ENCODE measurements around the gene RUNX2.

RUNX2 gene

DNA sequence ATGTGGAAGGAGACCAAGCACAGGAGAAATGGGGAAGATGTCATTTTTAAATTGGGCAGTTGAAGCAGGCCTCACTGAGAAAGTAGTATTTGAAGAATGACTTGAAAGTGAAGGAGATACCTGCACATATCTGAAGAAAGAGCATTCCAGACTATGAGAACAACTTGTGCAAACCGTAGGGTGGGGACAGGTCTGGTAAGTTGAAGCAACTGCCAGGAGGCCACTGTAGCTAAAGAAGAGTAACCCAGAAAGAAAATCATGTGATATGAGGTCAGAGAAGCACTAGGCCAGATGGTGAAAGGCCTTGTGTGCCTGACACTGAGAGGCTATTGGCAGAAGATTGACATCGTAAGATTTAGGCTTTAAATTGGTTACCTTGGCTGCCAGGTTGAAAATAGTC is 54.3 kb downstream of the RUNX2 start:
- H3K36me3 ChIP-seq (ENCODE audit: low read depth): no peaks in the 10 kb centered on the region
- ATAC-seq (ENCODE audit: low read depth): no peak

DNA sequence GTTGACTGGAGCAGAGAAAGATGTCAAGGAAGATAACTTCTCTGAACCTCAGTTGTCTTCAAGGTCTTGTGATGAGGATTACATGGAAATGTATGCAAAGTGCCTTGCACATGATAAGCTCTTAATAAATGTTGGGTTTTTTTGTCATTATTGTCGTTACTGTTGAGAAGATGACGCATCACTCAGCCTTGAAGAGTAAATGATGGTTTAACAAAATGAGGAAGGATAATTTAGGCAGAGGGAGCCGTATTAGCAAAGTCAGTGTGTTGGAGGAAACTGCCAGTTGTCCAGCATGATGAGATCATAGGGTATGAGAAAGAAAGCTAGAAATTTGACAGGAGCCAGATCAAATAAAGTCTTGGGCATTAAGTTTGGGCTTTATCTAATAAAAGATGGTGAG is 58.4 kb downstream of the RUNX2 start:
- Histone ChIP-seq H3K27ac (ENCODE audit: poor library complexity, severe bottlenecking) (no peak overlapping the region), H3K36me3 (ENCODE audit: low read depth) (no peaks in the 10 kb centered on the region; the same call in 1 of the 2 replicates), H3K4me1 (ENCODE audit: insufficient read depth, poor library complexity, severe bottlenecking) (no peaks in the 10 kb centered on the region), H3K4me3 (ENCODE audit: severe bottlenecking) (no peak overlapping the region), H3K27me3 (ENCODE audit: insufficient read depth, poor library complexity, severe bottlenecking) (no peaks in the 10 kb centered on the region), H3K9me3 (ENCODE audit: severe bottlenecking) (no peaks in the 10 kb centered on the region)
- no peak for ATAC-seq (ENCODE audit: low read depth)
- DNase-seq (ENCODE audit: low spot score): no peak
- TF ChIP-seq, protein P1, sequence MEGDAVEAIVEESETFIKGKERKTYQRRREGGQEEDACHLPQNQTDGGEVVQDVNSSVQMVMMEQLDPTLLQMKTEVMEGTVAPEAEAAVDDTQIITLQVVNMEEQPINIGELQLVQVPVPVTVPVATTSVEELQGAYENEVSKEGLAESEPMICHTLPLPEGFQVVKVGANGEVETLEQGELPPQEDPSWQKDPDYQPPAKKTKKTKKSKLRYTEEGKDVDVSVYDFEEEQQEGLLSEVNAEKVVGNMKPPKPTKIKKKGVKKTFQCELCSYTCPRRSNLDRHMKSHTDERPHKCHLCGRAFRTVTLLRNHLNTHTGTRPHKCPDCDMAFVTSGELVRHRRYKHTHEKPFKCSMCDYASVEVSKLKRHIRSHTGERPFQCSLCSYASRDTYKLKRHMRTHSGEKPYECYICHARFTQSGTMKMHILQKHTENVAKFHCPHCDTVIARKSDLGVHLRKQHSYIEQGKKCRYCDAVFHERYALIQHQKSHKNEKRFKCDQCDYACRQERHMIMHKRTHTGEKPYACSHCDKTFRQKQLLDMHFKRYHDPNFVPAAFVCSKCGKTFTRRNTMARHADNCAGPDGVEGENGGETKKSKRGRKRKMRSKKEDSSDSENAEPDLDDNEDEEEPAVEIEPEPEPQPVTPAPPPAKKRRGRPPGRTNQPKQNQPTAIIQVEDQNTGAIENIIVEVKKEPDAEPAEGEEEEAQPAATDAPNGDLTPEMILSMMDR (IDR thresholded peaks at IDR 0.05; ENCODE audit: poor library complexity, severe bottlenecking): no peak

More for the DNA sequence above, 54.3 kb downstream of the RUNX2 start:
- no peak for DNase-seq (ENCODE audit: low spot score)
- H3K9me3 ChIP-seq (ENCODE audit: severe bottlenecking): no peaks in the 10 kb centered on the region
- TF ChIP-seq, protein P1 (IDR thresholded peaks at IDR 0.05; ENCODE audit: poor library complexity, severe bottlenecking): no peak
- H3K4me3 ChIP-seq (ENCODE audit: severe bottlenecking): no peak overlapping the region
- H3K27me3 ChIP-seq (ENCODE audit: insufficient read depth, poor library complexity, severe bottlenecking): no peaks in the 10 kb centered on the region
- no peak overlapping the region for H3K27ac ChIP-seq (ENCODE audit: poor library complexity, severe bottlenecking)
- peaks cover 8% of the 10 kb centered on the region for H3K4me1 ChIP-seq (ENCODE audit: insufficient read depth, poor library complexity, severe bottlenecking)

DNA sequence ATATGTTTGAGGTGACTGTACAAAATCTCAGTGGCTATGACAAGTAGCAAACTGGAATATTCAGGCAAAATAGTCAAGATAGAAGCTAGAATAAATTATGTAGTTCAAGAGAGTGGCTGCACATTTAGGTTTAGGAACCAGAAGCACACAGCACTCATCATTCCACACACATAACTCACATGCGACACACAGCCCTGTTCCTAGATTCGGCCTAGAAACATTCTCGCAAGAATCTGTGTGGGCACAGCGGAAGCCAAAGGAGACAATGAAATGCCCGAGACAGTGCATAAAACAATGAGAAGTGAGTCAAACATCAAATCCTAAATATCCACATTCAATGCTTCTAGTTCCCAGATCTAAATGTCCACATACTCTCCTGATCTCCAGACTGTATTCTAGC is 59.1 kb downstream of the RUNX2 start:
- Histone ChIP-seq H3K27ac (ENCODE audit: poor library complexity, severe bottlenecking) (no peak overlapping the region), H3K27me3 (ENCODE audit: insufficient read depth, poor library complexity, severe bottlenecking) (no peaks in the 10 kb centered on the region), H3K9me3 (ENCODE audit: severe bottlenecking) (no peaks in the 10 kb centered on the region), H3K36me3 (ENCODE audit: low read depth) (no peaks in the 10 kb centered on the region; the same call in 1 of the 2 replicates), H3K4me3 (ENCODE audit: severe bottlenecking) (no peak overlapping the region), H3K4me1 (ENCODE audit: insufficient read depth, poor library complexity, severe bottlenecking) (no peaks in the 10 kb centered on the region)
- DNase-seq (ENCODE audit: low spot score) (no peak), ATAC-seq (ENCODE audit: low read depth) (no peak)
- TF ChIP-seq, protein P1 (IDR thresholded peaks at IDR 0.05; ENCODE audit: poor library complexity, severe bottlenecking): no peak

DNA sequence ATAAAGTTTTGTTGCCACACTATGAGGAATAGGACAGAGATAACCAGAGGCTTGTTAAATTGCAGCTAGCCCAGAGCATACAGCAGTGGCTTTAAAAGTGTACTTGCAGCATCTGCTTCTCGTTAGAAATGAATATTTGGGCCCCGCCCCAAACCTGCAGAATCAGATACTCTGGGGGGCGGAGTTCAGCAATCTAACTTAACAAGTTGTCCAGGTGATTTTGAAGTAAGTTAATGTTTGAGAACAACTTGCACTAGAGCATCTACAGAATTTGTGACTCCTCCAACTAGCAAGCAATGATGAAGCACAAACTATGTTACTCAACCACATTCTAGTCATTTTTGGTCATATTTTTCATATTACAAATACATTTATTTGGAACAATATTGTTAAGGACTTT is 60.2 kb downstream of the RUNX2 start:
- Histone ChIP-seq H3K27ac (ENCODE audit: poor library complexity, severe bottlenecking) (no peak overlapping the region), H3K36me3 (ENCODE audit: low read depth) (no peaks in the 10 kb centered on the region; the same call in 1 of the 2 replicates), H3K4me1 (ENCODE audit: insufficient read depth, poor library complexity, severe bottlenecking) (no peaks in the 10 kb centered on the region), H3K9me3 (ENCODE audit: severe bottlenecking) (no peaks in the 10 kb centered on the region), H3K27me3 (ENCODE audit: insufficient read depth, poor library complexity, severe bottlenecking) (no peaks in the 10 kb centered on the region), H3K4me3 (ENCODE audit: severe bottlenecking) (no peak overlapping the region)
- DNase-seq (ENCODE audit: low spot score) (no peak), ATAC-seq (ENCODE audit: low read depth) (no peak; the same call in 2 of the 3 replicates)
- TF ChIP-seq, protein P1 (IDR thresholded peaks at IDR 0.05; ENCODE audit: poor library complexity, severe bottlenecking): no peak

DNA sequence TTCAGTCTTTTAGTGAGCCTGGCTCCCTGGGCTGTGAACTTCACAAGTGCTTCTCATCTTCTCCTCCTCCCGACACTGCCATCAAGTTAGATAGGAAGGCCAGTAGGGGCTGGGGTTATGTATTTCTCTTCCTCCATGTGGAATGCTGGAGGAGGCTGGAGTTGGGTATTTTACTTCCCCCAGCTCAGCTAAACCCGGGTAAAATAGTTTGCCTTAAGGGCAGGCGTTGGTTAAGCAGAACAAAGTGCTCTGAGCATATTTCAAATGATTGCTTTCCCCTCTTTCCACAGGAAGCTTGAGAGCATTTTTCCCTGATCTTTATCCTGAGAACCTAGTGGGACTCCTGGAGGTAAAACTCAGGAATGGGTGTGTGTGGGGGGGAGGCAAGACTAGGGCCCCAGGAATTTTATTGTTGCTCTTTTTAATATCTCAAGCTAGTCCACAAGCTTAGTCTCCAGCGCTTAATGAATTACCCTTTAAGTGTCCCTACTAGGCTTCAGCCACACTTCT is 66.5 kb downstream of the RUNX2 start:
- no peak overlapping the region for H3K4me3 ChIP-seq (ENCODE audit: severe bottlenecking)
- no peak for ATAC-seq (ENCODE audit: low read depth)
- no peaks in the 10 kb centered on the region for H3K27me3 ChIP-seq (ENCODE audit: insufficient read depth, poor library complexity, severe bottlenecking)
- TF ChIP-seq, protein P1 (IDR thresholded peaks at IDR 0.05; ENCODE audit: poor library complexity, severe bottlenecking): no peak
- no peaks in the 10 kb centered on the region for H3K9me3 ChIP-seq (ENCODE audit: severe bottlenecking)
- peaks cover 12% of the 10 kb centered on the region for H3K4me1 ChIP-seq (ENCODE audit: insufficient read depth, poor library complexity, severe bottlenecking)
- no peak overlapping the region for H3K27ac ChIP-seq (ENCODE audit: poor library complexity, severe bottlenecking)
- DNase-seq (ENCODE audit: low spot score): no peak
- no peaks in the 10 kb centered on the region for H3K36me3 ChIP-seq (ENCODE audit: low read depth)

Measured in RWPE2 (cell line).